Measurements from ENCODE around the gene DGKZ. TPM values are rescaled to one million over a fixed set of nuclear protein-coding genes. Genes with fewer than 3 reads are reported as not detected.

DGKZ gene
- total and polyA plus RNA-seq, 2 of the 13 experiments (the other 11 are each of a cell fraction or from before 2014, with no cell fraction given) = 15.8 to 20.7 TPM

- TF ChIP-seq ATF6 (CRISPR knock-in tag; conservative IDR thresholded peaks at IDR 0.05) (no peak), AKNA (CRISPR knock-in tag; IDR thresholded peaks at IDR 0.05; ENCODE audit: borderline replicate concordance) (no peak), JUND (CRISPR knock-in tag; IDR thresholded peaks at IDR 0.05) (no peak), IKZF5 (CRISPR knock-in tag; IDR thresholded peaks at IDR 0.05) (peak; percentile 31; the same call in 1 of the 2 replicates), PRDM15 (CRISPR knock-in tag; IDR thresholded peaks at IDR 0.05) (peak; percentile 56), DMTF1 (CRISPR knock-in tag; IDR thresholded peaks at IDR 0.05) (no peak), ZNF556 (CRISPR knock-in tag; IDR thresholded peaks at IDR 0.05; ENCODE audit: borderline replicate concordance) (no peak), ZNF674 (CRISPR knock-in tag; IDR thresholded peaks at IDR 0.05; ENCODE audit: low read depth) (no peak), HMGXB4 (CRISPR knock-in tag; IDR thresholded peaks at IDR 0.05; ENCODE audit: borderline replicate concordance in 1 of 2, low read depth in 1 of 2) (peak; percentile 64 to 85; a peak in 2 of 4 replicates)
These were observed 42.4 kb downstream of the DGKZ start (continued) for GRCh38 chr11:46389450-46390330.

All from HepG2 (cell line).